ENCODE measurements around the gene MEX3D.

Gene MEX3D

DNA sequence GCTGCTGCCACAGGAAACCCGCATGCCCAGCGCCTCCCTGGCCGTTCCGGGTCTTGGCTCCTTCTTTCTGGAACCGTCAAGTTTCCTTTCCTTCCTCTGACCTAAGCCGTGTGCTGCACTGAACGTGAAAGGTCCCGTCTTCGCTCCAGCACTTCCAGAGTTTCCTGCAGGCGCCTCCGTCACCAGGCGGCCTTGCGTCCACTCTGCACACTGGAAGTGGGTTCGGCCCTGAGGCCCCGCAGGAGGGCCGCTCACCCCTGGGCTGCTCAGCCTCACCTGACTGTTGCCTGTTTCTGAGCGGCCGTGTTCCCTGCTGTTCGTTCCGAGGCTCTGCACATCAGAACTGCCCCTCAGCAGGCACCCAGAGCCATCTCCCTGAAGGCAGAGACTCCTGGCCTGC is 12.3 kb upstream of the MEX3D start:
- H3K27me3 ChIP-seq (ENCODE audit: control insufficient read depth in 1 of 2, insufficient read depth in 2 of 2, low read length in 2 of 2): no peaks in the 10 kb centered on the region
- H3K36me3 ChIP-seq (ENCODE audit: control insufficient read depth in 2 of 2, insufficient read depth in 2 of 2, low read length in 2 of 2): peaks cover 12 to 43% of the 10 kb centered on the region in 2 donors
- no peak overlapping the region for H3K9ac ChIP-seq (ENCODE audit: low read length in 2 of 2)
- no peak overlapping the region for H3K27ac ChIP-seq (ENCODE audit: low read length)
- no peaks in the 10 kb centered on the region for H3K4me1 ChIP-seq (ENCODE audit: control insufficient read depth, insufficient read depth, low read length)
- H3K9me3 ChIP-seq (ENCODE audit: control insufficient read depth in 2 of 2, low read length in 2 of 2): no peaks in the 10 kb centered on the region
- H3K4me3 ChIP-seq (ENCODE audit: low read length in 2 of 2): no peak overlapping the region

DNA sequence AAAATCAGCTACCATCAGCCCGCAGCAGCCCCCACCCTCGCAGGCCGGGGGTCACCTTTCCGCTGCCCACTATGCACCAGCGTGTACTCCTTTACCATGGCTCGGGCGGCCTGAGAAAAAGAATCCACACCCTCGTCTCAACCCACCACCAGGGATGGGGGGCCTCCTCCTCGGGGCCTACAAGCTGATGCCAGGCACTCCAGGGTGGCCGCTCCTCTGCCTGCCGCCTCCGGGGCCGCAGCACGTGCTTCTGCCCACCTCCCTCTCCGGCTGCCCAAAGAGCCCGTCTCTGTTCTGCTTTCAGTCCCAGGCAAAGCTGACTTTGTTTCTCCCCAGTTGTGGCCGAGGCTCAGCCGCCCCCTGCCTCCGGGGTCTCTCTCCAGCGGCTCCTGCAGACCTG is 11.1 kb upstream of the MEX3D start:
- Histone ChIP-seq H3K27me3 (ENCODE audit: control insufficient read depth in 1 of 2, insufficient read depth in 2 of 2, low read length in 2 of 2) (no peaks in the 10 kb centered on the region), H3K27ac (ENCODE audit: low read length) (no peak overlapping the region), H3K9ac (ENCODE audit: low read length in 2 of 2) (no peak overlapping the region), H3K4me1 (ENCODE audit: control insufficient read depth, insufficient read depth, low read length) (no peaks in the 10 kb centered on the region), H3K36me3 (ENCODE audit: control insufficient read depth in 2 of 2, insufficient read depth in 2 of 2, low read length in 2 of 2) (peaks cover 12 to 41% of the 10 kb centered on the region in 2 donors), H3K9me3 (ENCODE audit: control insufficient read depth in 2 of 2, low read length in 2 of 2) (no peaks in the 10 kb centered on the region), H3K4me3 (ENCODE audit: low read length in 2 of 2) (no peak overlapping the region)

DNA sequence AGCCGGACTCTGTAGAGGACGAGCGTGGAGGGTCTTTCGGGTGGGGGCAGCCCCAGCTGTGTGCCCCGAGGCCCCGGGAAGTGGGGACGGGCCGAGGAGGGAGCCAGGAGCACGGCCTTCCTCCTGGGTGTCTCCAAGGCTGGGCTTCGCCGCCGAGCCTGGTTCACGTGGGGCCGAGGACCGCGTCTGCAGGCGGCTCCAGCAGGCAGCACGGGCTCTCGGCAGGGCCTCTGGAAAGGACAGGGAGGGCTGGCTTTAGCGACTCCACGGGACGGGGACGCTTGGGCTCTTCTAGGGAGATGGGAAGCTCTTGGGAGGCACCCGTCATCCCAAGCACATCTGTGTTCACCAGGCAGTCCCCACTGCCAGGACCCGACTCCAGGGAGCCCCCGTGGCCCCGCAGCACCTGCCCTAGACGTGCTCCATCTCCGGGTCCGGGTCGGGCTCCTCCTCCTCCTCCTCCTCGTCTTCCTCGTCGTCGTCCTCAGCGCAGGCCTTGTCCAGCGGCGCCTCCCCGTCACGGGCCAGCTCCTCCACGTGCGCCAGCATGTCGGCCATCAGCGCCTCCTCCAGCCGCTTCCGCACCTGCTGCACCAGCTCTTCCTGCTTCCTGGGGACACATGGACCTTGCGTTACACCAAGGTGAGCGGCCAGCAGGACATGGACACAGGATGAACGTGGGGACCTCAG is 9.9 kb upstream of the MEX3D start:
- Histone ChIP-seq H3K9ac (ENCODE audit: low read length in 2 of 2) (no peak overlapping the region), H3K9me3 (ENCODE audit: control insufficient read depth in 2 of 2, low read length in 2 of 2) (no peaks in the 10 kb centered on the region), H3K4me1 (ENCODE audit: control insufficient read depth, insufficient read depth, low read length) (no peaks in the 10 kb centered on the region), H3K36me3 (ENCODE audit: control insufficient read depth in 2 of 2, insufficient read depth in 2 of 2, low read length in 2 of 2) (peaks cover 12 to 34% of the 10 kb centered on the region in 2 donors), H3K27ac (ENCODE audit: low read length) (no peak overlapping the region), H3K4me3 (ENCODE audit: low read length in 2 of 2) (no peak overlapping the region), H3K27me3 (ENCODE audit: control insufficient read depth in 1 of 2, insufficient read depth in 2 of 2, low read length in 2 of 2) (no peaks in the 10 kb centered on the region)

DNA sequence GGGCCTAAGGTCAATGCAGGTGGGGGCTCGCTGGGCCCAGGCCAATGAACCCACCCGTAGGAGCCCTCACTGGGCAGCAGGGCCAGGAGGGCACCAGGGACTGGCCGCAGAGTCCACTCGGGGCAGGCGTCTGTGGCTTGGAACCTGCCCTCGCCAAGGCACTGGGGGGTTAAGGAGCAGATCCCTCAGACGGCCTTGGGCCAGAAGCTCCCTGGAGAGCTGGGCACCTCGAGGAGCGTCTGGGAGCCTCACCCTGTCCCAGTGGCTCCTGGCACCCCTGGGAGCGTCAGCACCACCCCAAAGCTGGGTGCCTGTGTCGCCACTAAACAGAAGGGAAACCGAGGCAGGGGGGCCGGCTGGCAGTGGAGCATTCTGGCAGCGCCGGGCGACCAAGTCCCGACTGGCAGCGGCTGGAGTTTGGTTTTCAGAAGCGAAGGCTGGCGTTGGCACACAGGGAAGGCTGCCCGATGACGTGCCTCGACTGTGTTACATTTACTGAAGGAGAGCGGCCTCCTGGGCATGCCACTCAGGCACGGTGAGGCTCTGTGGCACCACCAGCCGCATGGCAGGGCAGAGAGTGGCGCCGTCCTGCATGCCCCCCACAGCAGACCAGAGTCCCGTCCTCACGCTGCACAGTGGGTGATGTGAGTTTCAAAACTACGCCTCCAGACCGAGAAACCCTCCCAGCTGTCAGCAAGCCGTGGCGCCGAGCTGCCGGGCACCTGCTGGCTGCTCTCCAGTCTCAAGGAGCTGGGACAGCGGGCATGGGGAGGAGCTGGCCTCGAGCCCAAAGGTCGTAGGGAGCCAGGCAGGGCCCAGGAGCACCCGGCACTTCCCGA is 9.2 kb upstream of the MEX3D start:
- Histone ChIP-seq H3K27me3 (ENCODE audit: control insufficient read depth in 1 of 2, insufficient read depth in 2 of 2, low read length in 2 of 2) (no peaks in the 10 kb centered on the region), H3K9me3 (ENCODE audit: control insufficient read depth in 2 of 2, low read length in 2 of 2) (no peaks in the 10 kb centered on the region), H3K36me3 (ENCODE audit: control insufficient read depth in 2 of 2, insufficient read depth in 2 of 2, low read length in 2 of 2) (peaks cover 12 to 30% of the 10 kb centered on the region in 2 donors), H3K4me3 (ENCODE audit: low read length in 2 of 2) (no peak overlapping the region), H3K4me1 (ENCODE audit: control insufficient read depth, insufficient read depth, low read length) (no peaks in the 10 kb centered on the region), H3K9ac (ENCODE audit: low read length in 2 of 2) (no peak overlapping the region), H3K27ac (ENCODE audit: low read length) (no peak overlapping the region)

DNA sequence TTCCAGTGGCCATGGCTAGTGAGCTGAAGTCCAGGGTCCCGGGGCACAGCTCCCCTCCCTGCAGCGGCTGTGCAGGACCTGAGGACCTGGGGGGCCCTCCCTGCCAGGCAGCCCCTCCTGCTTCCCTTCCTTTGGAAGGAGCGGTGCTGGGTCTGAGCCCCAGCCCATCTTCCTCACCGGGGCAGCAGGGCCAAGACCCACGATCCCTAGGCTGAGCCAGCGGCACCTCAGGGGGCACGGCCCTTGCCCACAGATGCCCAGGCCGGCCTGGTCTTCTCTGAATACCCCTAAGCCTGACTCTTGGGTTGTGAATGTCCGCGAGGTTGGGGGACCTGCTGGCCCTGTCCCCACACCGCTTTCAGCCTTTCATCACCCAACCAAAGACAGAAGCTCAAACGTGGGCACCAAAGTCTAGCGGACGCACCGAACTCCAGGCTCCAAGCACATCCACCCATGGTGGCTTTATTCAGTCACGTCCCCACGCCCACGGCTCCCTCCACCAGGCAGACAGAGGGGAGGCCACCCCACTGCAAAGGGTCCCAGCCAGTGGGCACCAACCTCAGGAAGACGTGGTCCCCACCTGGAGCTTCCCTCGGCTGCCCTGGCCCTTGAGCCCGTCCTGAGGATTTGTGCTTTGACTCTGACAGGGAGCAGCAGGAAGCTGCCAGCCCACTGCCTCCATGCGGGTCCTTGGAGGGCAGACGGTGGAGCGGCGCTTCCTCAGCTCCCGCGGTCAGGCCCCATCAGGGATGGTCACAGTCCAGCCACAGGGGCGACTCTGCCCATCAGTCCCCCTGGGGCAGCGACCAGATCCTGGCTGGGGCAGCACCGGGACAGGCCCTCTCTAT is 8.3 kb upstream of the MEX3D start:
- no peak overlapping the region for H3K4me3 ChIP-seq (ENCODE audit: low read length in 2 of 2)

DNA sequence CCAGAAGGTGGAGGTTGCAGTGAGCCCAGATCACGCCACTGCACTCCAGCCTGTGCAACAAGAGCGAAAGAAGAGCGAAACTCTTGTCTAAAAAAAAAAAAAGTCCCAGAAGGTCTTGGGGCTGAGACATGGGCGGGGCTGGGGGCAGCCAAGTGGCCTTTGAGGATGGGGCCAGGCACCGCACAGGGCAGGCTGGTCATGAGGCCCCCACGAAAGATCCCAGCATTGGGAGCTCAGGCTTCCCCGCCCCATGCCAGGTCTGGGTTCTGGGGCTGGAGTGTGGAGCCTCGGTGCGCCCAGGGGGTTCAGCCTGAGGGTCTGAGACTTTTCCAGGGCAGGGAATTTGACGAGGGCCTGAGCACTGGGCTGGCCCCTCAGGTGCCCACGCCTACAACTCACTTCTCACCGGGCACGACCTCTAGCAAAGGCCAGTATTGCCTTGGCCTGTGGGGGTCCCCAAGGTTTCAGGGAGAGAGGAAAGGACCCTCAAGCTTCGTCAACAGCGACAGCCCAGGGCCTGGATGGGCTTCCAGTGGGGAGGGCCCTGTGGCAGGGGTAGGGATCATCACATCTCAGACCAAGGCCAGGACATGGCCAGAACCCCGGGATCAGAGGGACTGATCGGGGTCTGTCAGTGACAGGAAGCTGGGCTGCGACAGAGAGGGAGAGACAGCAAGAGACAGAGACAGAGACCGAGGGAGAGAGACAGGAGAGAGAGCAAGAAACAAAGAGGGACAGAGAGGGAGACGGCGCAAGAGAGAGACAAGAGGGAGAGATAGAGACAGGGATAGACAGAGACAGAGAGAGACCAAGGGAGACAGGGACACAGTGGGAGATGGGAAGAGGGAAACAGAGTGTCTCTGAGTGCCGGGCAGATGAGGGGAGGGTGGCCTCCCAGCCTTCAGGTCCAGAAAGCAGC is 7.5 kb upstream of the MEX3D start:
- peaks cover 4 to 18% of the 10 kb centered on the region in 2 donors for H3K36me3 ChIP-seq (ENCODE audit: control insufficient read depth in 2 of 2, insufficient read depth in 2 of 2, low read length in 2 of 2)
- H3K27me3 ChIP-seq (ENCODE audit: control insufficient read depth in 1 of 2, insufficient read depth in 2 of 2, low read length in 2 of 2): no peaks in the 10 kb centered on the region
- no peak overlapping the region for H3K27ac ChIP-seq (ENCODE audit: low read length)
- no peak overlapping the region for H3K4me3 ChIP-seq (ENCODE audit: low read length in 2 of 2)
- no peak overlapping the region for H3K9ac ChIP-seq (ENCODE audit: low read length in 2 of 2)
- no peaks in the 10 kb centered on the region for H3K9me3 ChIP-seq (ENCODE audit: control insufficient read depth in 2 of 2, low read length in 2 of 2)
- H3K4me1 ChIP-seq (ENCODE audit: control insufficient read depth, insufficient read depth, low read length): no peaks in the 10 kb centered on the region

More for the DNA sequence above, 8.3 kb upstream of the MEX3D start:
- Histone ChIP-seq H3K9me3 (ENCODE audit: control insufficient read depth in 2 of 2, low read length in 2 of 2) (no peaks in the 10 kb centered on the region), H3K27ac (ENCODE audit: low read length) (no peak overlapping the region), H3K36me3 (ENCODE audit: control insufficient read depth in 2 of 2, insufficient read depth in 2 of 2, low read length in 2 of 2) (peaks cover 11 to 27% of the 10 kb centered on the region in 2 donors), H3K27me3 (ENCODE audit: control insufficient read depth in 1 of 2, insufficient read depth in 2 of 2, low read length in 2 of 2) (no peaks in the 10 kb centered on the region), H3K4me1 (ENCODE audit: control insufficient read depth, insufficient read depth, low read length) (no peaks in the 10 kb centered on the region), H3K9ac (ENCODE audit: low read length in 2 of 2) (no peak overlapping the region)

DNA sequence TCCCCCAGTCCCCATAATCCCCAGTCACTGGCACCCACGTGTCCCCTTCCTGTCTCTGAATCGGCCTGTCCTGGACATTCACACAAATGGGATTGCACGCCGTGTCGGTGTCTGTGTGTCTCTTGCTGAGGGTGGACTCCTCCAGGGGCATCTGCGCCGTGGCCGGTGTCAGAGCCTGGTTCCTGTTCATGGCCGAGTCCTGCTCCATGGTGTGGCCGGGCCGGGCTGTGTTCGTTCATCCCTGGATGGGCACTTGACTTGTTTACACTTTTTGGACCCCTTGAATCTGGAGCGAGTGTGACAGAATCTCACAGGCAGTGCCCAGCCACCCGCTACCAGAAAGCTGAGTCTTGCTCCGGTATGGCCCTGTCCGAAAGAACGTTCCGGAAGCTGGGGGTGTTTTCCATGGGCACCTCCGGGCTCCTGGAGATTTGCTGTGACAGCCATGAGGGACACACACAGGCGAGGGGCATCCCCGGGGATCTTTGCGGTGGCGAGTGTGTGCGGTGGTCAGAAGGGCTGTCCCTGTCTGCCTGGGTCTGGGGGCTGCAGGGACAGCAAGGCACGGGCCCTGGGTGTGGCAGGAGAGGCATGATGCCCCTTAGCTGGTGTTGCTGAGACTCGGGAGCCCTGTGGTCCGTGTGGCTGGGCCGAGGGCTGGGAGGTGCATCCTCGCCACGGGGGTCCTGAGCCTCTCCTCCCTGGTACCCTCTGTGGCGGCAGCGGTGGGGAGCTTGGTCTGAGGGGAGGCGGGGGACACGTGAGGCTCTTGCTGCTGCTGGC is 6.4 kb upstream of the MEX3D start:
- no peak overlapping the region for H3K27ac ChIP-seq (ENCODE audit: low read length)
- H3K9me3 ChIP-seq (ENCODE audit: control insufficient read depth in 2 of 2, low read length in 2 of 2): no peaks in the 10 kb centered on the region
- H3K4me1 ChIP-seq (ENCODE audit: control insufficient read depth, insufficient read depth, low read length): no peaks in the 10 kb centered on the region
- no peak overlapping the region for H3K4me3 ChIP-seq (ENCODE audit: low read length in 2 of 2)
- H3K36me3 ChIP-seq (ENCODE audit: control insufficient read depth in 2 of 2, insufficient read depth in 2 of 2, low read length in 2 of 2): peaks cover 0 to 10% of the 10 kb centered on the region in 2 donors
- H3K27me3 ChIP-seq (ENCODE audit: control insufficient read depth in 1 of 2, insufficient read depth in 2 of 2, low read length in 2 of 2): no peaks in the 10 kb centered on the region
- no peak overlapping the region for H3K9ac ChIP-seq (ENCODE audit: low read length in 2 of 2)

DNA sequence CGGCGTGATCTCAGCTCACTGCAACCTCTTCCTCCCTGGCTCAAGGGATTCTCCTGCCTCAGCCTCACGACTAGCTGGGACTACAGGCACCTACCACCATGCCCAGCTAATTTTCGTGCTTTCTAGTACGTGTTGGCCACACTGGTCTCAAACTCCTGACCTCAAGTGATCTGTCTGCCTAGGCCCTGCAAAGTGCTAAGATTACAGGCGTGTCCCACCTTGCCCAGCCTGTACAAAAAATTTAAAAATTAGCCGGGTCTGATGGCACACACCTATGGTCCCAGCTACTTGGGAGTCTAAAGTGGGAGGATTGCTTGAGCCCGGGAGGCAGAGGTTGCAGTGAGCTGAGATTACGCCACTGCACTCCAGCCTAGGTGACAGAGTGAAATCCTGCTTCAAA is 4.7 kb upstream of the MEX3D start:
- H3K27me3 ChIP-seq (ENCODE audit: control insufficient read depth in 1 of 2, insufficient read depth in 2 of 2, low read length in 2 of 2): no peaks in the 10 kb centered on the region
- H3K9me3 ChIP-seq (ENCODE audit: control insufficient read depth in 2 of 2, low read length in 2 of 2): no peaks in the 10 kb centered on the region
- no peak overlapping the region for H3K9ac ChIP-seq (ENCODE audit: low read length in 2 of 2)
- H3K4me1 ChIP-seq (ENCODE audit: control insufficient read depth, insufficient read depth, low read length): peaks cover 5% of the 10 kb centered on the region
- H3K4me3 ChIP-seq (ENCODE audit: low read length in 2 of 2): no peak overlapping the region
- peaks cover 0 to 5% of the 10 kb centered on the region in 2 donors for H3K36me3 ChIP-seq (ENCODE audit: control insufficient read depth in 2 of 2, insufficient read depth in 2 of 2, low read length in 2 of 2)
- no peak overlapping the region for H3K27ac ChIP-seq (ENCODE audit: low read length)

DNA sequence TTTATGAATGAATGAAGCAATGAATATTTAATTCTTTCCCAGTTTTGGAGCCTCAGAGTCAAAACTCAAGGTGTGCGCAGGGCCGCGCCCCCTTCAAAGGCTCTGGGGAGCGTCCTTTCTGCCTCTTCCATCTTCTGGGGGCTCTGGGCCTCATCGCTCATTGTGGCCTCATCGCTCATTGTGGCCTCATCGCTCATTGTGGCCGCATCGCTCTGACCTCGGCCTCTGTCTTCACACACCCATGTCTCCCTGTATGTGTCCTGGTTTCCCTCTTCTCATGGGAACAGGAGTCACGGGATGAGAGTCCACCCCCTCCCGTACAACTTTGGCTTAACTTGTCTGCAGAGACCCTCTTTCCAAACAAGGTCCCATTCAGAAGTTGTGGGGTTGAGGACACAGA is 3.2 kb upstream of the MEX3D start:
- no peak overlapping the region for H3K9ac ChIP-seq (ENCODE audit: low read length in 2 of 2)
- no peaks in the 10 kb centered on the region for H3K9me3 ChIP-seq (ENCODE audit: control insufficient read depth in 2 of 2, low read length in 2 of 2)
- H3K4me1 ChIP-seq (ENCODE audit: control insufficient read depth, insufficient read depth, low read length): peaks cover 5% of the 10 kb centered on the region
- H3K4me3 ChIP-seq (ENCODE audit: low read length in 2 of 2): no peak overlapping the region
- no peak overlapping the region for H3K27ac ChIP-seq (ENCODE audit: low read length)
- H3K27me3 ChIP-seq (ENCODE audit: control insufficient read depth in 1 of 2, insufficient read depth in 2 of 2, low read length in 2 of 2): no peaks in the 10 kb centered on the region
- H3K36me3 ChIP-seq (ENCODE audit: control insufficient read depth in 2 of 2, insufficient read depth in 2 of 2, low read length in 2 of 2): no peaks in the 10 kb centered on the region
